CD8-positive, alpha-beta memory T cell (primary cell): ENCODE measurements around the gene SLC25A51. TPM values are rescaled to one million over a fixed set of nuclear protein-coding genes. Genes with fewer than 3 reads are reported as not detected.

ENCODE experiments used
- CTCF ChIA-PET: fragments of 350-600 bp; sonication (Branson Sonifier 250); formaldehyde crosslinking; loops from one replicate; lab custom pipeline; 2021; ENCODE audit warnings: antibody characterized with exemption; lab: Charles Lee
- POLR2A ChIA-PET: fragments of 350-600 bp; sonication (Branson Sonifier 250); formaldehyde crosslinking; loops from one replicate; lab custom pipeline; 2021; ENCODE audit warnings: antibody characterized with exemption; lab: Charles Lee
- DNase-seq, 5 donors: peaks; one replicate each; pipeline versions ENCODE4 v3.0.0 to v3.0.0-alpha.2; 2020 to 2022; ENCODE audit warnings: mixed read lengths in 1 of 5
- H3K27ac ChIP-seq: one replicate; pipeline ENCODE4 v1.7.0; 2013; ENCODE audit warnings: low read depth, mild to moderate bottlenecking, low read length, moderate library complexity
- H3K27me3 ChIP-seq: 2 replicates; pipeline ENCODE4 v1.7.0; 2013; ENCODE audit warnings: low read length, mild to moderate bottlenecking; ENCODE audit not compliant: insufficient read depth, poor library complexity, severe bottlenecking
- H3K36me3 ChIP-seq: 2 replicates; pipeline ENCODE4 v1.7.0; 2013; ENCODE audit warnings: mild to moderate bottlenecking, low read length, moderate library complexity; ENCODE audit not compliant: insufficient read depth
- H3K4me1 ChIP-seq: 2 replicates; pipeline ENCODE4 v1.7.0; 2013; ENCODE audit warnings: mild to moderate bottlenecking, low read length, moderate library complexity; ENCODE audit not compliant: insufficient read depth
- H3K4me3 ChIP-seq: 2 replicates; pipeline ENCODE4 v1.7.0; 2013; ENCODE audit warnings: mild to moderate bottlenecking, low read length
- H3K9me3 ChIP-seq: 2 replicates; pipeline ENCODE4 v1.7.0; 2013; ENCODE audit warnings: mild to moderate bottlenecking, low read length
- H3K27ac Mint-ChIP-seq, 8 donors: one replicate each; pipeline ENCODE4 v1.8.0; 2020 to 2021; ENCODE audit warnings: mixed read lengths in 8 of 8, mild to moderate bottlenecking in 6 of 8, inconsistent platforms in 3 of 8, moderate library complexity in 3 of 8
- H3K27me3 Mint-ChIP-seq, 2 donors: one replicate each; pipeline ENCODE4 v1.8.0; 2020 to 2021; ENCODE audit warnings: mixed read lengths in 2 of 2, mild to moderate bottlenecking in 1 of 2, moderate library complexity in 1 of 2
- H3K36me3 Mint-ChIP-seq, 3 donors: one replicate each; pipeline ENCODE4 v1.8.0; 2020 to 2021; ENCODE audit warnings: mixed read lengths in 3 of 3, inconsistent platforms in 1 of 3, mild to moderate bottlenecking in 1 of 3
- H3K4me1 Mint-ChIP-seq, 3 donors: one replicate each; pipeline ENCODE4 v1.8.0; 2020 to 2021; ENCODE audit warnings: mixed read lengths in 3 of 3, inconsistent platforms in 1 of 3, mild to moderate bottlenecking in 1 of 3
- H3K4me3 Mint-ChIP-seq, 7 donors: one replicate each; pipeline ENCODE4 v1.8.0; 2020 to 2021; ENCODE audit warnings: mixed read lengths in 7 of 7, mild to moderate bottlenecking in 6 of 7, moderate library complexity in 4 of 7, inconsistent platforms in 2 of 7
- H3K9me3 Mint-ChIP-seq, 5 donors: one replicate each; pipeline ENCODE4 v1.8.0; 2020 to 2022; ENCODE audit warnings: mixed read lengths in 5 of 5, mild to moderate bottlenecking in 3 of 5, moderate library complexity in 2 of 5, inconsistent platforms in 1 of 5
- polyA plus RNA-seq: library from polyadenylated mRNA; unstranded; fragments of 300-500 nt; fragmentation: Illumina TruSeq; gene quantifications from one replicate; pipeline ENCODE4 v1.2.3, GENCODE V29; 2021
- total RNA-seq, 2 experiments: library from RNA; stranded (reverse); gene quantifications; one replicate each; pipeline ENCODE4 v1.2.3, GENCODE V29; 2021

Gene SLC25A51
- total and polyA plus RNA-seq, 3 experiments from 2014 or later: 12.9 to 39.8 (median 38.5) TPM

- Mint-ChIP-seq H3K4me1 (no peaks in the 10 kb centered on the region), H3K9me3 (no peaks in the 10 kb centered on the region), H3K36me3 (no peaks in the 10 kb centered on the region), H3K27me3 (no peaks in the 10 kb centered on the region), H3K27ac (no peak overlapping the region), H3K4me3 (no peak overlapping the region)
- no peaks in the 10 kb centered on the region for H3K4me1 ChIP-seq
- no peak overlapping the region for H3K4me3 ChIP-seq
- H3K9me3 ChIP-seq: no peaks in the 10 kb centered on the region
- H3K36me3 ChIP-seq: no peaks in the 10 kb centered on the region
- ChIA-PET CTCF (no interaction called here), POLR2A (no interaction called here)
- DNase-seq: no peak
- no peaks in the 10 kb centered on the region for H3K27me3 ChIP-seq
- H3K27ac ChIP-seq: no peak overlapping the region
Measured at GRCh38 chr9:37931592-37931991, 27.7 kb upstream of the SLC25A51 start.

- peak overlapping the region in 1 of 8 donors; percentile 42 for H3K27ac Mint-ChIP-seq
- Histone ChIP-seq H3K36me3 (no peaks in the 10 kb centered on the region), H3K9me3 (no peaks in the 10 kb centered on the region), H3K4me3 (no peak overlapping the region), H3K4me1 (no peaks in the 10 kb centered on the region), H3K27me3 (no peaks in the 10 kb centered on the region), H3K27ac (no peak overlapping the region)
- H3K27me3 Mint-ChIP-seq: peaks cover 0 to 4% of the 10 kb centered on the region in 2 donors
- no peak for DNase-seq
- H3K4me1 Mint-ChIP-seq: no peaks in the 10 kb centered on the region
- POLR2A ChIA-PET: no interaction called here
- no peak overlapping the region for H3K4me3 Mint-ChIP-seq
- no peaks in the 10 kb centered on the region for H3K9me3 Mint-ChIP-seq
- H3K36me3 Mint-ChIP-seq: no peaks in the 10 kb centered on the region
- CTCF ChIA-PET: no interaction called here
Measured at GRCh38 chr9:37929441-37929895, 25.5 kb upstream of the SLC25A51 start.

DNA sequence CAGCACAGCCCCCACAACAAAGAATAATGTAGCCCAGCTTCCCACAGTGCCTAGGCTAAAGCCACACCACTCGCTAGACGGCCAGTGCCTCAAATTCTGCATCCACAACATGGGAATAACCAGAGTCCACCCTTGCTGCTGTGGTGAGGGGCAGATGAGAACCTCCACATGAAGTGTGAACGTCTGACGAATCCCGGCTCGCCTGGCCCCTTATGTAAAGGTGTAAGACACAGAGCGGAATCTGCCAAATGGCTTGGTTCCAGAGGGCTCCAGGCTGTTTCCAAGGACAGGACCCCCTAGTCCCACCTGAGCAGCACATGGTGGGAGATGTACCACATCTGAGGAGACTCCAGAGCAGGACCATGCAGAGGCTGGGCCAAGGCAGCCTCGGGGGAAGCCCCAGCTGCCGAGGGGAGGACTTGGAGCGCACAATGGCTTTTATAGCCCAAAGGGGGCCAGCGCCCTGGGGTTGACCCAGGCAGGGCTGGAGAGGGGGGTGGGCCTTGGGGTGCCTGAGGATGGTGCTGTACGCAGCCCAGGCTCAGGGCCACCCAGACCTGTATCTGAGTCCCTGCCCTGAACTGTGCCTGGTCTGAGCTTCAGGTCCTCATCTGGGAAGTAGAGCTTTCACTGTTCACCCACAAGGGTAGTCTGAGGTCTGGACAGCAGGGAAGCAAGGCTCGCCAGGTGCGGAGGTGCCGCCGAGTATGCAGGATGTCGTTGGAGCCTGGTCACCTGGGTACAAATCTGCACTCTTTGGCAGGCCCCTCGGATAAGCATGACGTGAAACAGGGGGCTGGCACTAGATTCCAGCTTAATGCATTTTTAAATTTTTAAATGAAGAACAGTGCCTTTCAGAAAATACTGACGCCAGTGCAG is 24.9 kb upstream of the SLC25A51 start:
- no peaks in the 10 kb centered on the region for H3K4me1 ChIP-seq
- no peaks in the 10 kb centered on the region for H3K27me3 ChIP-seq
- H3K4me3 ChIP-seq: no peak overlapping the region
- H3K27me3 Mint-ChIP-seq: peaks cover 0 to 4% of the 10 kb centered on the region in 2 donors
- no peaks in the 10 kb centered on the region for H3K9me3 Mint-ChIP-seq
- H3K27ac Mint-ChIP-seq: no peak overlapping the region
- no peaks in the 10 kb centered on the region for H3K36me3 Mint-ChIP-seq
- ChIA-PET CTCF (no interaction called here), POLR2A (no interaction called here)
- no peak overlapping the region for H3K27ac ChIP-seq
- no peak for DNase-seq
- H3K4me1 Mint-ChIP-seq: no peaks in the 10 kb centered on the region
- H3K4me3 Mint-ChIP-seq: no peak overlapping the region
- no peaks in the 10 kb centered on the region for H3K9me3 ChIP-seq
- H3K36me3 ChIP-seq: no peaks in the 10 kb centered on the region

DNA sequence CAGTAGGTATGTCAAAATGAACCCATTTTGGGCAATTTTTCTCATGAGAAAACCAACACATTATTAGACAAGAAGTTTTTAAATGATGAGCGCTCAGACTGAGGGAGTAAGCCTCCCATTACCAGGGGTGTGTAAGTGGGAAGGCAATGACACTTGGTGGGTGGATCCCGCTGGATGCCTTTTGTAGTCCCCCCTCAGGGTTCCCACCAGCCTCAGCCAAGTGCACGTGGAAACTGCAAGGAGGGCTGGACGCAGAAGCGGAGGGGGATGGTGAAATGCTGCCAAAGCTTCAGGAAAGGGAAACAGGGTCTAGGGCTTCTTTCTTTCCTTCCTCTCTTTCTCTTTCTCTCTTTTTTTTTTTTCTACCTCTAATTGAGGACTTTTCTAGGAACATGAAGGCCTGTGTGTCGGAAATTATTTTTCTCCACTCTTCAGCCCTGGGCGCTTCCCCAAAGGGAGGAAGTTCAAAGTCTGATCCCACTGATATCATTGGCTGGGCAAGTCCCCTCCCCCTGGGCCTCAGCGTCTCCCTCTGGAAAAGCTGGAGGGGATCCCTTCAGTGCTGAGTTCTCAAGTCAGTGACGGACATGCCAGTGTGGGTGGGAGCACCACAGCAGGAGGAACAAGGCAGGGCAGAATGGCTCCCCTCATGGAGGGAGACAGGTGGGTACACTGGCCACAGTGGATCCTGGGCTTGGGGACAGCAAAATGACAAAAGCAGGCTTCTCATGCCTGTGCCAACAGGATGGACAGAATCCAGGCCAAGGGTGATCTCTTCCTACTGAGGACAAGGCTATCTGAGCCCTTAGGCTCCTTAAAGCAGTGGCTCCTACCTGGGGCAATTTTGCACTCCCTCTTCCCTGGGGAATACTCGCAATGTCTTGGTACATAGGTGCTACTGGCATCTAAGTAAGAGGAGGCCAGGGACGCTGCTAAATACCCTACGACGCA is 23.9 kb upstream of the SLC25A51 start:
- H3K4me3 ChIP-seq: no peak overlapping the region
- peak overlapping the region in 1 of 8 donors; percentile 47 for H3K27ac Mint-ChIP-seq
- H3K27me3 ChIP-seq: no peaks in the 10 kb centered on the region
- H3K9me3 Mint-ChIP-seq: no peaks in the 10 kb centered on the region
- H3K27ac ChIP-seq: no peak overlapping the region
- H3K27me3 Mint-ChIP-seq: peaks cover 0 to 4% of the 10 kb centered on the region in 2 donors
- DNase-seq: no peak
- H3K4me1 ChIP-seq: no peaks in the 10 kb centered on the region
- H3K4me3 Mint-ChIP-seq: no peak overlapping the region
- H3K9me3 ChIP-seq: no peaks in the 10 kb centered on the region
- no peaks in the 10 kb centered on the region for H3K4me1 Mint-ChIP-seq
- CTCF ChIA-PET: interaction anchor here (1.1 to 2.4 kb wide), 2 partner anchors 14 kb away, joined by 4 to 7 read pairs; no protein-coding TSS in a partner anchor
- H3K36me3 Mint-ChIP-seq: no peaks in the 10 kb centered on the region
- POLR2A ChIA-PET: no interaction called here
- no peaks in the 10 kb centered on the region for H3K36me3 ChIP-seq

- Mint-ChIP-seq H3K27ac (peak overlapping the region in 1 of 8 donors; percentile 47), H3K36me3 (no peaks in the 10 kb centered on the region)
- CTCF ChIA-PET: interaction anchor here (1.1 to 2.4 kb wide), 2 partner anchors 14 kb away, joined by 4 to 7 read pairs; no protein-coding TSS in a partner anchor
Measured at GRCh38 chr9:37927132-37927531, 23.2 kb upstream of the SLC25A51 start.

DNA sequence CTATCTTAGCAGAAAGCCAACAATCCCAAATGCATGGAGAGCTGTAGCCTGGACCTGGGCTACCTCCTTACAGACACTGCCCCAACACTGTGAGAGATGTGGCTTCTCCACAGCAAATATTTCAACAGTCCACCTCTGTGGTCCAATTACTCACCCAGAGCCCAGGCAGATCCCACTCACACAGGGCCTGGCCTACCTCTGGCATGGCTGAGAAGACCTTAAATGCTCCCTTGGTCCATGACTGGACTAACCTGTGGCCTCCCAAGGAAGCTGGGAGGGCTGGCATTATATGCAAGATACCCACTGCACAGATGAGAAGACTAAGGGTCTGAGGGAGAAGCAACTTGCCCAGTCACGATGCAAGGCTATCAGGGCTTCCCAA is 22.8 kb upstream of the SLC25A51 start:
- no peaks in the 10 kb centered on the region for H3K4me1 ChIP-seq
- no peaks in the 10 kb centered on the region for H3K36me3 ChIP-seq
- H3K27me3 ChIP-seq: no peaks in the 10 kb centered on the region
- Mint-ChIP-seq H3K4me3 (no peak overlapping the region), H3K4me1 (peaks cover 0 to 2% (median 0%) of the 10 kb centered on the region in 3 donors), H3K9me3 (no peaks in the 10 kb centered on the region), H3K27ac (no peak overlapping the region), H3K36me3 (no peaks in the 10 kb centered on the region), H3K27me3 (peaks cover 3 to 4% of the 10 kb centered on the region in 2 donors)
- CTCF ChIA-PET: interaction anchor here (1.1 to 2.4 kb wide), 2 partner anchors 13 to 15 kb away, joined by 4 to 7 read pairs; no protein-coding TSS in a partner anchor
- no peak for DNase-seq
- no peak overlapping the region for H3K27ac ChIP-seq
- no peak overlapping the region for H3K4me3 ChIP-seq
- no peaks in the 10 kb centered on the region for H3K9me3 ChIP-seq
- POLR2A ChIA-PET: no interaction called here

More at GRCh38 chr9:37927132-37927531, 23.2 kb upstream of the SLC25A51 start:
- H3K9me3 Mint-ChIP-seq: no peaks in the 10 kb centered on the region
- no peak for DNase-seq
- no peak overlapping the region for H3K27ac ChIP-seq
- no peaks in the 10 kb centered on the region for H3K36me3 ChIP-seq
- H3K4me3 ChIP-seq: no peak overlapping the region
- peaks cover 2 to 4% of the 10 kb centered on the region in 2 donors for H3K27me3 Mint-ChIP-seq
- H3K4me1 Mint-ChIP-seq: no peaks in the 10 kb centered on the region
- no peaks in the 10 kb centered on the region for H3K9me3 ChIP-seq
- no peak overlapping the region for H3K4me3 Mint-ChIP-seq
- H3K27me3 ChIP-seq: no peaks in the 10 kb centered on the region
- no peaks in the 10 kb centered on the region for H3K4me1 ChIP-seq
- POLR2A ChIA-PET: no interaction called here

- CTCF ChIA-PET: interaction anchor here (2.4 kb wide), 1 partner anchor 13 kb away, joined by 7 read pairs; no protein-coding TSS in a partner anchor
- H3K4me1 ChIP-seq: no peaks in the 10 kb centered on the region
- Mint-ChIP-seq H3K27ac (no peak overlapping the region), H3K27me3 (peaks cover 3 to 4% of the 10 kb centered on the region in 2 donors), H3K4me1 (peaks cover 0 to 2% (median 0%) of the 10 kb centered on the region in 3 donors), H3K36me3 (no peaks in the 10 kb centered on the region), H3K9me3 (no peaks in the 10 kb centered on the region), H3K4me3 (no peak overlapping the region)
- H3K4me3 ChIP-seq: no peak overlapping the region
- H3K27ac ChIP-seq: no peak overlapping the region
- peak in 1 of 5 donors; percentile 11 for DNase-seq
- POLR2A ChIA-PET: no interaction called here
- H3K27me3 ChIP-seq: no peaks in the 10 kb centered on the region
- H3K9me3 ChIP-seq: no peaks in the 10 kb centered on the region
- no peaks in the 10 kb centered on the region for H3K36me3 ChIP-seq
Measured at GRCh38 chr9:37925786-37926736, 22.1 kb upstream of the SLC25A51 start.
